Upper lobe of right lung (tissue), 1 donor: ENCODE data around the gene NGF. TPM values are rescaled to one million over a fixed set of nuclear protein-coding genes. Genes with fewer than 3 reads are reported as not detected.

Experiments
- ATAC-seq: fragments of 200-7000 bp; cut with Tn5 transposase; one replicate; pipeline ENCODE4 v1.9.1; 2020; ENCODE audit warnings: mild to moderate bottlenecking, moderate library complexity
- DNase-seq: peaks from one replicate; pipeline ENCODE4 v3.0.0-alpha.2; 2020
- H3K27ac ChIP-seq: fragments of 200-600 bp; one replicate; pipeline ENCODE4 v1.8.0; 2022
- H3K27me3 ChIP-seq: fragments of 200-600 bp; one replicate; pipeline ENCODE4 v1.8.0; 2022; ENCODE audit warnings: mild to moderate bottlenecking
- H3K36me3 ChIP-seq: fragments of 200-600 bp; one replicate; pipeline ENCODE4 v1.8.0; 2022
- H3K4me1 ChIP-seq: fragments of 200-600 bp; one replicate; pipeline ENCODE4 v1.8.0; 2022
- H3K4me3 ChIP-seq: fragments of 200-600 bp; one replicate; pipeline ENCODE4 v1.8.0; 2022; ENCODE audit warnings: mild to moderate bottlenecking
- H3K9me3 ChIP-seq: fragments of 200-600 bp; one replicate; pipeline ENCODE4 v1.8.0; 2022
- intact Hi-C: fragments of 100-400 bp; cut with DNase I; formaldehyde crosslinking; loops from one replicate; pipeline ENCODE4 v1.11.0; 2022
- total RNA-seq: library from RNA; stranded (reverse); fragmentation: NEBNext Ultra II Directional; extraction: Animal tissue kit (Norgen Biotek cat#: 25700); gene quantifications from one replicate; pipeline ENCODE4 v1.2.1, GENCODE V29; 2021
- TF ChIP-seq, protein P1 (sequence below): fragments of 200-600 bp; IDR thresholded peaks from one replicate; pipeline ENCODE4 v1.8.0; 2022; ENCODE audit warnings: antibody characterized with exemption
- donor health status: DM: no; HTN: yes; CAD: no; lungs with severe emphysema.

Gene NGF
- total RNA-seq, 1 donor from 2014 or later = 1.0 TPM

DNA sequence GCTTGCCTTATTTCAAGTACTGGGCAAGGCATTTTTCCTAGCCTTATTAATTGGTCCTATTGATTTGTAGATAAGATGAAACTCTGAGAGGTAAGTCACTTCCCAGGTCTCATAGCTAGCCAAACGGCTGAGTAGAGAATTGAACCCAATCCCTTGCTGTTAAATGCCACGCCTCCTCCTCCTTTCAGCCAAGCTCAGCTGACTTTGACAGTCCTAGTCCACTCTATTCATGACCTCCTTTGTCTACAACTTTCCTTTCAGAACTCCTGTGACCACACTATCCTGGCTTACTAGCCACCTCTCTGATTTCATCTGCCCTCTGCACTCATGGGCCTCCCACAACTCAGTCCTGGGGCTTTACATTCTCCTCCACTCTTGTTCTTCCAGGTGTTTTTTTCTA lies 3.9 kb upstream of the NGF start:
- Histone ChIP-seq H3K27me3 (peaks cover 13% of the 10 kb centered on the region), H3K27ac (no peak overlapping the region), H3K36me3 (no peaks in the 10 kb centered on the region), H3K9me3 (no peaks in the 10 kb centered on the region), H3K4me1 (peaks cover 9% of the 10 kb centered on the region), H3K4me3 (no peak overlapping the region)
- TF ChIP-seq, protein P1, sequence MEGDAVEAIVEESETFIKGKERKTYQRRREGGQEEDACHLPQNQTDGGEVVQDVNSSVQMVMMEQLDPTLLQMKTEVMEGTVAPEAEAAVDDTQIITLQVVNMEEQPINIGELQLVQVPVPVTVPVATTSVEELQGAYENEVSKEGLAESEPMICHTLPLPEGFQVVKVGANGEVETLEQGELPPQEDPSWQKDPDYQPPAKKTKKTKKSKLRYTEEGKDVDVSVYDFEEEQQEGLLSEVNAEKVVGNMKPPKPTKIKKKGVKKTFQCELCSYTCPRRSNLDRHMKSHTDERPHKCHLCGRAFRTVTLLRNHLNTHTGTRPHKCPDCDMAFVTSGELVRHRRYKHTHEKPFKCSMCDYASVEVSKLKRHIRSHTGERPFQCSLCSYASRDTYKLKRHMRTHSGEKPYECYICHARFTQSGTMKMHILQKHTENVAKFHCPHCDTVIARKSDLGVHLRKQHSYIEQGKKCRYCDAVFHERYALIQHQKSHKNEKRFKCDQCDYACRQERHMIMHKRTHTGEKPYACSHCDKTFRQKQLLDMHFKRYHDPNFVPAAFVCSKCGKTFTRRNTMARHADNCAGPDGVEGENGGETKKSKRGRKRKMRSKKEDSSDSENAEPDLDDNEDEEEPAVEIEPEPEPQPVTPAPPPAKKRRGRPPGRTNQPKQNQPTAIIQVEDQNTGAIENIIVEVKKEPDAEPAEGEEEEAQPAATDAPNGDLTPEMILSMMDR = no peak
- ATAC-seq (no peak), DNase-seq (no peak)
- intact Hi-C loops = no loop called here

- Histone ChIP-seq H3K36me3 (no peaks in the 10 kb centered on the region), H3K4me1 (peaks cover 9% of the 10 kb centered on the region), H3K27ac (no peak overlapping the region), H3K27me3 (peaks cover 13% of the 10 kb centered on the region), H3K9me3 (no peaks in the 10 kb centered on the region), H3K4me3 (no peak overlapping the region)
- TF ChIP-seq, protein P1 = no peak
- DNase-seq = no peak
- intact Hi-C loops = no loop called here
- ATAC-seq = no peak
These were observed 2.8 kb upstream of the NGF start for GRCh38 chr1:115340879-115341278.

- H3K9me3 ChIP-seq = no peaks in the 10 kb centered on the region
- TF ChIP-seq, protein P1 = no peak
- peaks cover 13% of the 10 kb centered on the region for H3K27me3 ChIP-seq
- no peaks in the 10 kb centered on the region for H3K36me3 ChIP-seq
- H3K4me3 ChIP-seq = peak overlapping the region; percentile 48
- H3K4me1 ChIP-seq = peaks cover 9% of the 10 kb centered on the region
- DNase-seq (peak; percentile 64), ATAC-seq (peak; percentile 3)
- H3K27ac ChIP-seq = no peak overlapping the region
- intact Hi-C loops = no loop called here
These were observed 390 bp upstream of the NGF start for GRCh38 chr1:115338457-115338820.

GRCh38 chr1:115337276-115337632 lies 795 bp downstream of the NGF start:
- no peaks in the 10 kb centered on the region for H3K9me3 ChIP-seq
- ATAC-seq (peak; percentile 34), DNase-seq (no peak)
- H3K4me3 ChIP-seq = peak overlapping the region; percentile 48
- intact Hi-C loops = no loop called here
- no peak overlapping the region for H3K27ac ChIP-seq
- TF ChIP-seq, protein P1 = no peak
- H3K4me1 ChIP-seq = peaks cover 18% of the 10 kb centered on the region
- no peaks in the 10 kb centered on the region for H3K36me3 ChIP-seq
- H3K27me3 ChIP-seq = peaks cover 13% of the 10 kb centered on the region

GRCh38 chr1:115336741-115337140 lies 1.3 kb downstream of the NGF start:
- H3K4me1 ChIP-seq = peaks cover 24% of the 10 kb centered on the region
- no peak overlapping the region for H3K4me3 ChIP-seq
- DNase-seq (no peak), ATAC-seq (no peak)
- H3K27ac ChIP-seq = no peak overlapping the region
- no peaks in the 10 kb centered on the region for H3K9me3 ChIP-seq
- H3K27me3 ChIP-seq = peaks cover 13% of the 10 kb centered on the region
- no peaks in the 10 kb centered on the region for H3K36me3 ChIP-seq
- TF ChIP-seq, protein P1 = no peak
- intact Hi-C loops = no loop called here
